Right renal cortex interstitium (tissue), 3 donors: ENCODE measurements around the gene CACYBP. TPM values are rescaled to one million over a fixed set of nuclear protein-coding genes. Genes with fewer than 3 reads are reported as not detected.

Experiments
- DNase-seq, 3 donors: peaks; one replicate each; pipeline ENCODE4 v3.0.0-alpha.2; 2013; ENCODE audit warnings: low read depth in 3 of 3, low spot score in 2 of 3
- polyA plus RNA-seq, 3 donors: library from polyadenylated mRNA; unstranded; fragments of 120-200 nt; gene quantifications; one replicate each; pipeline ENCODE4 v1.2.1, GENCODE V29; 2013; ENCODE audit not compliant: insufficient read length in 3 of 3

CACYBP gene, protein sequence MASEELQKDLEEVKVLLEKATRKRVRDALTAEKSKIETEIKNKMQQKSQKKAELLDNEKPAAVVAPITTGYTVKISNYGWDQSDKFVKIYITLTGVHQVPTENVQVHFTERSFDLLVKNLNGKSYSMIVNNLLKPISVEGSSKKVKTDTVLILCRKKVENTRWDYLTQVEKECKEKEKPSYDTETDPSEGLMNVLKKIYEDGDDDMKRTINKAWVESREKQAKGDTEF
- polyA plus RNA-seq = 100 to 1,000 TPM; 131 to 139 (median 136) TPM

DNA sequence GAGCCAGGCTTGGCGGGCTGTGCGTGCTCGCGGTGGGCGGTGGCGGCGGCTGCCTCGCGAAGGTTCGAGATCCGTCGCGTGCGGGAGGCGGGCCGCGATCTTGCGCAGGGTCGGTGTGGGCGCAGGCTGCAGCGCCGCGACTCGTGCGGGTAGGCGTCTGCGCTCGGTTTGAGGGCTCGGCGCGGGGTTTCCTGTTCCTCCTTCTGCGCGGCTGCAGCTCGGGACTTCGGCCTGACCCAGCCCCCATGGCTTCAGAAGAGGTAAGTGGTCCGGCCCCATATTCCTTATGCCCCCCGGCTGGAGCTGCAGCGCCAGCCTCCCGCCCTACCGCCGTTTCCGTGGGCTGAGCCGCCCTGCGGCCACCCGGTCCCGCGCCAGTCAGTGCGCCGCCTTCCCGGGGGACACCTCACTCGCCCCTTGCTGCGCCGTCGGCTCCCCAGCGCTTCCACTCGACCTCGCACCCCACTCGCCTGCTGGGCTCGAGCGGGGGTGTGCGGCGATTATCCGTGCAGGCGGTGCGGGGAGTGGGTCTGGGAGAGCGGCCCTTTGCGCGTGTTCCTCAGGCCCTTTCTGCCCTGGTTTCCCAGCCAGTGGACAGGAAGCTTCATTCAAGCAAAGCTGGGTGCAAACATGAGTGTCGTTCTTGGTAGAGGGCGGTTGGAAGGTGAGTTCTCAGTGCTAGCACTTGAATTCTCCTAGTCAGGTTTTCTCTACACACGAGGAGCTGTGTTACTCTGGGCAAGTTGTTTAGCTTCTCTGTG, at the start of gene CACYBP:
TSS of gene CACYBP (plus strand) at position 12 of the 761 bp plus-strand sequence. CDS start at position 246, 234 bp downstream.
- no peak for DNase-seq

GRCh38 chr1:174953285-174954072, 46.3 kb upstream of the CACYBP start:
- DNase-seq = no peak

GRCh38 chr1:174954073-174954460, 45.7 kb upstream of the CACYBP start:
- no peak for DNase-seq

DNA sequence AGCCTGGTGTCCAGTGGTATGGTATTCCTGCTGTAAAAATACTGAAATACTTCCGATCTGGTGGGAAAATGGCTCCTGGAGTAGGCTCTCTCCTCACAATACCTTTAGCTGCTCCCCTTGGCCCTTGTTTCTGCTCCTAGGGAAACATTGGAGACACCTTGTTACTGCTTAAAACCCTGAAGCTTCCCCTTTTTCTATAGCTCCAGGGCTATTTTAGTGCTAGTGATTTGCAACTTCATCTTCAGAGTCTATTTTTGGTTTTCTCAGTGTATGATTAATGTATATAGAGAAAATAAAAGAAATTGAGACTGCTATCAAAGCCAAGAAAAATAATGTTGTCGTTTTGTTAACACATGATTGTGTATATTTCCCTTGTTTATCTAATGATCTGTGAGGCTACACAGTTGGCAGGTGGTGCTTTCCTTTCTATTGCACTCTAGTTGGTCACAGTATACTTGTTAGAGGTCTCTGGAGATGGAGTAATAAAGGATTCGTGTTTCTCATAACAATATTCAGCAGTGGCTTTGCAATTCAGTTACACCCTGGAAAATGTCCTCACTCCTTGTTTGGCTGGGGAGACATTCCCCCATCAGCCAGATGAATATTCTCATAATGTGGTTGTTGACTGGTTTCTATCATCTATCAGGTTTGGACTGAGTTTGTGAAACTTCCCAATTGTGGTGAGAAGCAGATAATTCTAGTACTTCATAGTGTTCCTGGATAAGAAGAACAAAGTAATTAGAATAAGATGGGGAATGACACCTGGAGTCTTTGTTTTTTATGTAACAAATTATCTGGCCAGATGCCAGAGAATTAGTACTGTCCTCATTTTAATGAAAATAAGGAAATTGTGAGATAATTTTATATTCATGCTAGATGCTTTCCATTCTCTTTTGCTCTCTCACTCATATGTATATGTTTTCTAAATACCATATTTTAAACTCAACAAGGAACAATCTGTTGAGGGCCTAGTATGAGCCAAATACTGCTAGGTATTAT, 44.8 kb upstream of the CACYBP start:
- no peak for DNase-seq

- DNase-seq = no peak
Observed at GRCh38 chr1:174956086-174956485, 43.7 kb upstream of the CACYBP start.

DNA sequence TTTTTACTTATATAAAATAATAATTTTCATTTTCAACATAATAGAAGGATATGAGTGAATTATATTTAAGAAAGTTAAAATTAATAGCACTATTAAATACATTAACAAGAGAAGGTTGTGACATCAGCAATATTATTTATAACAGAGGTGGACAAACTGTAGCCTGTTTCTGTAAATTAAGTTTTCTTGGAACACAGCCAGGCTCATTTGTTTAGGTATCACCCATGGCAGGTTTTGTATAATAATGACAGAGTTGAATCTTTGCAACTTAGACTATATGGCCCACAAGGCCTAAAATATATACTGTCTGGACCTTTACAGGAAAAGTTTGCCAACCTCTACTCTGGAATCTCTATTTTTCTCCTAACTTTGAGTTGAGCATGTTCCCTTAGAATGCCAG, 42.8 kb upstream of the CACYBP start:
- no peak for DNase-seq

- DNase-seq = no peak
Observed at GRCh38 chr1:174957829-174958228, 41.9 kb upstream of the CACYBP start.

- no peak for DNase-seq
Observed at GRCh38 chr1:174958396-174958795, 41.4 kb upstream of the CACYBP start.

DNA sequence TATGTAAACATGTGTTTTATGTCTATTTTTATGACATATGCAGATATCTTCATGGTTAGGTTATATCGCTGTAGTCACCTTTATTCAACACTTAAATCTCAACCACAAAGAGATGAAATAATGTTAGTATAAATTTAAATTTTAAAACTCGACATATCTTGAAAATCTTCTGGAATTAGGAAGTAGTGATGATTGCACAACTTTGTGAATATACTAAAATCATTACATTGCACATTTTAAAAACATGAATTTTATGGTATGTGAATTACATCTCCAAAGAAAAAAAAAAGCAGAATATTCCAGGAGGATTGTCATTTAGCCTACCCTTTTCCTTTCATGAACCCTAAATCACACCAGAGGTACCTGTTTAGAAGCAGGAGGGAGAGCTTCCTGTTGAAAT, 39.4 kb upstream of the CACYBP start:
- no peak for DNase-seq

GRCh38 chr1:174963529-174964125, 36.1 kb upstream of the CACYBP start:
- no peak for DNase-seq

- DNase-seq = no peak
Observed at GRCh38 chr1:174964261-174964971, 35.3 kb upstream of the CACYBP start.

- no peak for DNase-seq
Observed at GRCh38 chr1:174964972-174965361, 34.8 kb upstream of the CACYBP start.

GRCh38 chr1:174965362-174966007, 34.3 kb upstream of the CACYBP start:
- DNase-seq = no peak

DNA sequence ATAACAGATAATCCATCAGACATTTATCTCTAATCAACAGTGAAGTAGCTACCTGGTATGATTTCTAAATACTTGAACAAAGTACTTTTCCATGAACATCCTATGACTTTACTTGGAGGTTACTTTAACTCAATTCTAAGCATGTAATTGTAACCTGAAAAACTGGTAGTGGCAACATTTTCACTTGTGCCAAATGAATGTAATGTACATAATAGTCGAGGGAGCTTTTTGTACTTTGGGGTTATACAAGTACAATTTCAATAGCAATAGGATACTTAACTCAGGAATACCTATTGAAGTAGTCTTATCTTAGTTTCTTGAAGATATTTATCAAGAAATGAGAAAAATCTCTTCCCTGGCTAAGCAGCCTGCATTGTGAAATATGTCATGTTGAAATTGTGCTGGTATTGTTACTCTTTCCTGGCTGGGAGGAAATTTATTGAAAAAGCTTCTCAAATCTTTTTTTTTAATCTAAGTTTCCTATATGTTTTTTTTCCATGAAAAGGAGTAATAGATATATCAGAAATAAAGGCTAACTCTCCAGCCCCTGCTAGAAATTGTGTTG, 33.7 kb upstream of the CACYBP start:
- no peak for DNase-seq

- no peak for DNase-seq
Observed at GRCh38 chr1:174967845-174968705, 31.7 kb upstream of the CACYBP start.

DNA sequence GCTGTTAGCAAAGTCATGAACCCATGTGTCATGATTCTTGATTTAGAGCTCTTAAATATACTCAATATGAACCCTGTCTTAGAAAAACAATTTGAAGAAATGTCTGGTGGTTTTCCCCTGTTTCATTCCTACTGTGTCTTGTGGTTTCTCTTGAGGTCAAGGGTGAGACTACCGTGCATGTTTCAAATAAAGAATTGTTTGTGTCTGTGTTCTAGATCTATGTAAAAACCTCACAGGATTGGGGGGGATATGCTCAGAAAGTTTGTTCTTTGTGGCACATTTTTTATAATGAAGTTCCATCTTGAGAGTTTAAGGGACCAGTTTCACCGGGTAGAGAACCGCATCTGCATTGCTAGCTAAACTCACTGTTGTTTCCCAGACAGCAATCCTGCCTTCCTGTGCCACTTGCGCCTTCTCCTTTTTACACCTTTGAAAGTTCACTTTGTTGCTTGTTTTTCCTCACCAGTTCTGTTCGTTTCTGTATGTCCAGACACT, 30.9 kb upstream of the CACYBP start:
- DNase-seq = no peak

- DNase-seq = no peak
Observed at GRCh38 chr1:174969977-174970376, 29.8 kb upstream of the CACYBP start.
